ENCODE results near the gene ZMYND11. TPM values are rescaled to one million over a fixed set of nuclear protein-coding genes. Genes with fewer than 3 reads are reported as not detected.

The ZMYND11 gene
- total and polyA plus RNA-seq, 2 of the 8 experiments (the other 6 are each of a cell fraction or from before 2014, with no cell fraction given), result 7.5 to 26.6 TPM

GRCh38 chr10:267705-268104 is 132.4 kb downstream of the ZMYND11 start:
- no peak overlapping the region for H3K56ac ChIP-seq (replicated peaks; ENCODE audit: insufficient read length, low read depth, low read length)
- no peaks in the 10 kb centered on the region for H3K23me2 ChIP-seq (ENCODE audit: low read depth, low read length)
- no peaks in the 10 kb centered on the region for H3K36me3 ChIP-seq (ENCODE audit: control insufficient read depth in 2 of 4, insufficient read depth in 4 of 4, low read length in 3 of 4)
- ChIA-PET POLR2A (ENCODE audit: partially characterized antibody) (no interaction called here), CTCF (ENCODE audit: partially characterized antibody) (no interaction called here)
- no peak overlapping the region for H3K4me2 ChIP-seq (ENCODE audit: insufficient read depth in 1 of 2, low read depth in 2 of 2, low read length in 2 of 2)
- H4K91ac ChIP-seq (replicated peaks; ENCODE audit: insufficient read length, low read length), result no peak overlapping the region
- no peak overlapping the region for H2AK5ac ChIP-seq (ENCODE audit: low read depth, low read length)
- H2BK120ac ChIP-seq (replicated peaks; ENCODE audit: low read depth, low read length), result no peak overlapping the region
- no peaks in the 10 kb centered on the region for H3K79me2 ChIP-seq (ENCODE audit: control insufficient read depth in 1 of 2, insufficient read depth in 2 of 2, low read length in 2 of 2)
- no peak overlapping the region for H3K18ac ChIP-seq (ENCODE audit: extremely low read depth, low read length)
- TF ChIP-seq RAD21 (IDR thresholded peaks at IDR 0.05 in 1 of 2, conservative IDR thresholded peaks at IDR 0.05 in 1 of 2; ENCODE audit: low read depth in 2 of 2, low read length in 2 of 2) (no peak), USF2 (IDR thresholded peaks at IDR 0.05; ENCODE audit: low read length) (no peak), SP4 (IDR thresholded peaks at IDR 0.05; ENCODE audit: low read length) (no peak), SIX5 (IDR thresholded peaks at IDR 0.05; ENCODE audit: low read depth, low read length) (no peak), SRF (IDR thresholded peaks at IDR 0.05; ENCODE audit: low read depth, low read length) (no peak), GABPA (IDR thresholded peaks at IDR 0.05; ENCODE audit: borderline replicate concordance, insufficient read depth, low read length) (no peak), MAX (IDR thresholded peaks at IDR 0.05) (no peak), CBX8 (IDR thresholded peaks at IDR 0.05; ENCODE audit: borderline replicate concordance, low read depth, low read length) (no peak), POU5F1 (IDR thresholded peaks at IDR 0.05; ENCODE audit: low read depth, low read length) (no peak)
- no peak overlapping the region for H3K4me3 ChIP-seq (ENCODE audit: extremely low read depth in 1 of 4, insufficient read depth in 2 of 4, low read depth in 3 of 4, low read length in 4 of 4)
- DNase-seq (ENCODE audit: low read depth in 1 of 2, low spot score in 2 of 2), result no peak
- H3K23ac ChIP-seq (ENCODE audit: insufficient read length), result no peak overlapping the region
- 91% methylated on average over 11 of the region's 11 CpGs; no CpG with 5 or more reads in 1 of the 2 experiments for WGBS, 2 experiments (ENCODE audit: extremely low coverage in 1 of 2, insufficient coverage in 1 of 2, insufficient read length in 1 of 2, insufficient replicate concordance in 2 of 2, low coverage in 1 of 2, low lambda C conversion rate in 2 of 2, missing lambda C conversion rate in 1 of 2)
- H3K27ac ChIP-seq (ENCODE audit: low read depth, low read length), result no peak overlapping the region
- H4K5ac ChIP-seq (ENCODE audit: insufficient read length, low read depth, low read length), result no peak overlapping the region
- H2AFZ ChIP-seq (ENCODE audit: low read length), result no peak overlapping the region
- no peak for FAIRE-seq
- H3K4me1 ChIP-seq (replicated peaks in 1 of 4; ENCODE audit: control insufficient read depth in 3 of 4, insufficient read depth in 4 of 4, low read length in 3 of 4), result peaks cover 0 to 5% (median 3%) of the 10 kb centered on the region in 4 experiments; a peak in 3 of 7 replicates
- no peak overlapping the region for H3K14ac ChIP-seq (ENCODE audit: insufficient read length)
- no peaks in the 10 kb centered on the region for H3K79me1 ChIP-seq (ENCODE audit: low read depth, low read length)
- H2BK12ac ChIP-seq (ENCODE audit: low read depth, low read length), result no peak overlapping the region
- no peaks in the 10 kb centered on the region for H4K20me1 ChIP-seq (replicated peaks in 1 of 2; ENCODE audit: control insufficient read depth in 1 of 2, insufficient read depth in 2 of 2, low read length in 2 of 2)
- H3K9me3 ChIP-seq (ENCODE audit: insufficient read depth in 2 of 2, low read depth in 1 of 2, low read length in 1 of 2), result no peaks in the 10 kb centered on the region
- no peak overlapping the region for H2BK5ac ChIP-seq (ENCODE audit: low read depth, low read length)
- H2BK20ac ChIP-seq (ENCODE audit: low read length), result no peak overlapping the region
- no peaks in the 10 kb centered on the region; a peak in 1 of 7 replicates for H3K27me3 ChIP-seq (replicated peaks in 1 of 4; ENCODE audit: control insufficient read depth in 3 of 4, extremely low read depth in 1 of 4, insufficient read depth in 3 of 4, low read length in 3 of 4)
- H2BK15ac ChIP-seq (ENCODE audit: low read length), result no peak overlapping the region
- H4K8ac ChIP-seq (ENCODE audit: extremely low read depth, insufficient read depth, low read length), result no peak overlapping the region
- no peak overlapping the region for H3K9ac ChIP-seq (replicated peaks in 1 of 4; ENCODE audit: extremely low read depth in 1 of 4, low read depth in 3 of 4, low read length in 3 of 4)
- H3K4ac ChIP-seq (replicated peaks; ENCODE audit: insufficient read length, low read depth, low read length), result no peak overlapping the region
